VCaP (cell line): ENCODE data around the gene BNIP3.

ENCODE experiments used
- H3K27ac ChIP-seq: fragments of 450-650 bp; 2 replicates; pipeline ENCODE4 v1.5.1; 2017
- CTCF ChIP-seq: fragments of 450-650 bp; conservative IDR thresholded peaks from 2 replicates; pipeline ENCODE4 v1.5.1; 2017; ENCODE audit warnings: mild to moderate bottlenecking, moderate library complexity

The BNIP3 gene

GRCh38 chr10:131937836-131938235, 43.9 kb downstream of the BNIP3 start:
- TF ChIP-seq CTCF = no peak
- no peak overlapping the region for H3K27ac ChIP-seq

- no peak for TF ChIP-seq CTCF
- no peak overlapping the region for H3K27ac ChIP-seq
Measured at GRCh38 chr10:131936736-131937135, 45.0 kb downstream of the BNIP3 start.

- no peak overlapping the region for H3K27ac ChIP-seq
- TF ChIP-seq CTCF = no peak
Measured at GRCh38 chr10:131936294-131936693, 45.4 kb downstream of the BNIP3 start.

- TF ChIP-seq CTCF = no peak
- no peak overlapping the region for H3K27ac ChIP-seq
Measured at GRCh38 chr10:131935260-131935659, 46.5 kb downstream of the BNIP3 start.

GRCh38 chr10:131934769-131935168, 47.0 kb downstream of the BNIP3 start:
- H3K27ac ChIP-seq = no peak overlapping the region
- TF ChIP-seq CTCF = no peak

- H3K27ac ChIP-seq = no peak overlapping the region
- no peak for TF ChIP-seq CTCF
Measured at GRCh38 chr10:131933696-131934086, 48.0 kb downstream of the BNIP3 start.

GRCh38 chr10:131933016-131933695, 48.6 kb downstream of the BNIP3 start:
- H3K27ac ChIP-seq = no peak overlapping the region
- TF ChIP-seq CTCF = no peak
